Mesendoderm (in vitro differentiated cells): ENCODE data around the gene SUN3.
"Not testable (repeated sequence)": the region's sequence is repeated elsewhere in the genome, so short reads cannot be mapped to it uniquely, and the experiment has no call there.

Experiments
- DNase-seq: peaks from one replicate; pipeline ENCODE4 v3.0.0; 2013
- H2AK5ac ChIP-seq: 2 replicates; pipeline ENCODE4 v1.6.1; 2013; ENCODE audit warnings: low read length, inconsistent platforms
- H2BK120ac ChIP-seq: 2 replicates; pipeline ENCODE4 v1.6.1; 2013; ENCODE audit warnings: low read depth, mild to moderate bottlenecking, low read length, moderate library complexity, mixed read lengths
- H2BK15ac ChIP-seq: replicated peaks from 2 replicates; pipeline ENCODE4 v1.6.1; 2013; ENCODE audit warnings: low read depth, mild to moderate bottlenecking, moderate library complexity
- H2BK5ac ChIP-seq: 2 replicates; pipeline ENCODE4 v1.6.1; 2013; ENCODE audit warnings: low read length, inconsistent platforms
- H3K18ac ChIP-seq: 2 replicates; pipeline ENCODE4 v1.6.1; 2013; ENCODE audit warnings: mild to moderate bottlenecking, low read length, mixed read lengths
- H3K23ac ChIP-seq: one replicate; pipeline ENCODE4 v1.6.1; 2013; ENCODE audit warnings: low read length
- H3K27ac ChIP-seq: 2 replicates; pipeline ENCODE4 v1.5.1; 2013; ENCODE audit warnings: low read depth, mild to moderate bottlenecking, inconsistent platforms, low read length, moderate library complexity
- H3K27me3 ChIP-seq: 2 replicates; pipeline ENCODE4 v1.6.1; 2013; ENCODE audit warnings: low read length, control low read depth, mild to moderate bottlenecking, inconsistent platforms; ENCODE audit not compliant: insufficient read depth, poor library complexity
- H3K36me3 ChIP-seq: 2 replicates; pipeline ENCODE4 v1.6.1; 2013; ENCODE audit warnings: low read length, inconsistent platforms; ENCODE audit not compliant: control insufficient read depth, insufficient read depth
- H3K4ac ChIP-seq: one replicate; pipeline ENCODE4 v1.6.1; 2013; ENCODE audit warnings: low read depth, mild to moderate bottlenecking, low read length, moderate library complexity
- H3K4me1 ChIP-seq: 2 replicates; pipeline ENCODE4 v1.6.1; 2013; ENCODE audit warnings: low read depth, low read length, inconsistent platforms; ENCODE audit not compliant: control insufficient read depth
- H3K4me2 ChIP-seq: 2 replicates; pipeline ENCODE4 v1.6.1; 2013; ENCODE audit warnings: low read length
- H3K4me3 ChIP-seq: 2 replicates; pipeline ENCODE4 v1.5.1; 2013; ENCODE audit warnings: mild to moderate bottlenecking, low read length
- H3K56ac ChIP-seq: one replicate; pipeline ENCODE4 v1.6.1; 2013; ENCODE audit warnings: low read length
- H3K79me1 ChIP-seq: 2 replicates; pipeline ENCODE4 v1.6.1; 2013; ENCODE audit warnings: low read length, inconsistent platforms
- H3K79me2 ChIP-seq: 2 replicates; pipeline ENCODE4 v1.6.1; 2013; ENCODE audit warnings: mild to moderate bottlenecking, low read length; ENCODE audit not compliant: control insufficient read depth, insufficient read depth
- H3K9ac ChIP-seq: 2 replicates; pipeline ENCODE4 v1.6.1; 2013; ENCODE audit warnings: low read length, inconsistent platforms
- H4K5ac ChIP-seq: one replicate; pipeline ENCODE4 v1.6.1; 2013; ENCODE audit warnings: low read length
- H4K8ac ChIP-seq: one replicate; pipeline ENCODE4 v1.6.1; 2013; ENCODE audit warnings: low read depth, mild to moderate bottlenecking, control low read depth, low read length, moderate library complexity
- WGBS: extraction: QIAGEN DNeasy Blood & Tissue Kit; methylation state at CpG from one replicate; pipeline ENCODE4 v1.1.7; 2013; ENCODE audit warnings: low lambda C conversion rate, missing lambda C conversion rate; ENCODE audit not compliant: insufficient coverage; ENCODE audit errors: extremely low coverage; 5-methylcytosine and 5-hydroxymethylcytosine counted together

SUN3 gene

DNA sequence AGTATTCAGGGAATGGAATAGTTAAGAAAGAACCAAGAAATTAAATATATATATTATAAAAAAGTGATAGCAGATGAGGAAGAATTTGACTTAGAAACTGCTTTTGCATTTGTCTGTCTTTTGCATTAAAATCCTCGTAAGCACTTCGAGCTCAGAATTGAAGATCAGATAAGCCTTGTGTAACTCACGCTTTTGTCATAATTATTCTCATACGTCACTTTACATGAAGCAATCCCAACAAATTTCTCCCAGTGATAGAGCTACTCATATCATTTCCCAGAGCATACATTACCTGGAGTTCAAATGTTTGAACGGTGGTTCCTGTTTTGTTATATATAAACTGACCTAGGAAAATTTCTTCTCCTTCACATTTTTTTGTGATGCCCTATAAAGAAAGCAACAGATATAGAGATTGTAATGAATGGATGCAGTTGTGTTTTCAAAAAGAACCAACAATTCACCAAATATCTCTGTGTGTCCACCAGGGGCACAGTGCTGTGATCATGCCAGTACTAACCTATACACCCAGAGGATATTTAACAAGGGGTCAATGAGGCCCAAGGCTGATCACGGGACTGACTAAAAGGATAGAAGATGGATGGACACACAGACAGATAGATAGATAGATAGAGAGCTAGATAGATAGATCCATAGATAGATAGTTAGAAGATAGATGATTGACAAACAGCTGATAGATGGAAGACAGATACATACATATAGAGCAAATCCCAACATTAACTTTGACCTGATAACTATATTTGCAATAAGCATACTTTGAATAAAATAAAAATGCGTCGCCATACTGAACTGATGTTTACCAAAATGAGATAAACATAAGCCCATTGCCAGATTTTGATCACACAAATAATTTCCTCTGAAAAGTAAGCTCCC, 40.2 kb downstream of the SUN3 start:
- DNase-seq: peak; percentile 51
- no peak overlapping the region for H4K5ac ChIP-seq
- H3K79me1 ChIP-seq: no peaks in the 10 kb centered on the region
- H2BK120ac ChIP-seq: no peak overlapping the region
- no peak overlapping the region for H2BK5ac ChIP-seq
- no peak overlapping the region for H3K9ac ChIP-seq
- no peak overlapping the region for H3K23ac ChIP-seq
- no peaks in the 10 kb centered on the region for H3K27me3 ChIP-seq
- no peak overlapping the region for H3K18ac ChIP-seq
- H2AK5ac ChIP-seq: no peak overlapping the region
- H3K36me3 ChIP-seq: no peaks in the 10 kb centered on the region
- H3K27ac ChIP-seq: no peak overlapping the region
- no peak overlapping the region for H3K56ac ChIP-seq
- WGBS: no CpG with 5 or more reads among the region's 8 CpGs
- H2BK15ac ChIP-seq: peak overlapping the region; percentile 74
- no peaks in the 10 kb centered on the region for H3K79me2 ChIP-seq
- no peak overlapping the region for H4K8ac ChIP-seq
- no peak overlapping the region for H3K4me2 ChIP-seq
- no peaks in the 10 kb centered on the region for H3K4me1 ChIP-seq
- H3K4ac ChIP-seq: no peak overlapping the region
- no peak overlapping the region for H3K4me3 ChIP-seq

DNA sequence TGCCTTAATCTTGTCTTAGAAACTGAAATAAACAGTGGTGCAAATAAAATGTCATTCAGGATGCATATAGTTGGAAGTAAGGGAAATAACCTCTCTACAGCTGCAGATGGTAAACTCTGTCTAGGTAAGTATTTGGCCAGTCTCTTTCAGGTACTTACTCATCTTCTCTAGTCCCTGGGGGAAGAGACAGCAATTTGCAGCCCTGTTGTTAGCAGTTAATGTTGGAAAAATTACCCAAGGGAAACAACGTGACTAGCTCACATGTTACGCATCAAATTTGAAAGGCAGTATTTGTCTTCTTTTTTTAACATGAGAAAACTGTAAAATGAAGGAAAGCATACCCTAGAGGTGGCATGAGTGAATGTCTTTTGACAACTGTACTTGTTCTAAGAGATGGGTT, 46.3 kb downstream of the SUN3 start:
- Histone ChIP-seq H3K56ac (no peak overlapping the region), H2BK5ac (no peak overlapping the region), H3K4me2 (no peak overlapping the region), H3K9ac (no peak overlapping the region), H3K79me2 (peaks cover 10% of the 10 kb centered on the region), H4K8ac (no peak overlapping the region), H3K4me3 (no peak overlapping the region), H2BK15ac (no peak overlapping the region), H3K4me1 (peaks cover 3% of the 10 kb centered on the region), H2BK120ac (no peak overlapping the region), H3K23ac (no peak overlapping the region), H3K18ac (no peak overlapping the region), H2AK5ac (no peak overlapping the region), H3K27ac (no peak overlapping the region), H3K27me3 (no peaks in the 10 kb centered on the region), H3K79me1 (peaks cover 7% of the 10 kb centered on the region), H4K5ac (no peak overlapping the region), H3K36me3 (no peaks in the 10 kb centered on the region), H3K4ac (no peak overlapping the region)
- WGBS: no CpG with 5 or more reads among the region's 2 CpGs
- no peak for DNase-seq

DNA sequence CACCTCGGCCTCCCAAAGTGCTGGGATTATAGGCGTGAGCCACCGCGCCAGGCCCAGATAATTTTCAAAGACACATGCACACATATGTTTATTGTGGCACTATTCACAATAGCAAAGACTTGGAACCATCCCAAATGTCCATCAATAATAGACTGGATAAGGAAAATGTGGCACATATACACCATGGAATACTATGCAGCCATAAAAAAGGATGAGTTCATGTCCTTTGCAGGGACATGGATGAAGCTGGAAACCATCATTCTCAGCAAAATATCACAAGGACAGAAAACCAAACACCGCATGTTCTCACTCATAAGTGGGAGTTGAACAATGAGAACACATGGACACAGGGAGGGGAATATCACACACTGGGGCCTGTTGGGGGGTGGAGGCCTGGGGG, 48.3 kb downstream of the SUN3 start:
- not testable (repeated sequence) for H3K23ac ChIP-seq, H2BK15ac ChIP-seq, H2BK120ac ChIP-seq, H3K4me2 ChIP-seq, H3K4me1 ChIP-seq, H3K27ac ChIP-seq, H3K9ac ChIP-seq, H3K18ac ChIP-seq, H3K27me3 ChIP-seq, H2AK5ac ChIP-seq, H3K79me1 ChIP-seq, DNase-seq, H3K36me3 ChIP-seq, H4K8ac ChIP-seq, H4K5ac ChIP-seq, H3K4ac ChIP-seq, H3K4me3 ChIP-seq, H3K79me2 ChIP-seq, H2BK5ac ChIP-seq, H3K56ac ChIP-seq
- WGBS: no CpG with 5 or more reads among the region's 5 CpGs

DNA sequence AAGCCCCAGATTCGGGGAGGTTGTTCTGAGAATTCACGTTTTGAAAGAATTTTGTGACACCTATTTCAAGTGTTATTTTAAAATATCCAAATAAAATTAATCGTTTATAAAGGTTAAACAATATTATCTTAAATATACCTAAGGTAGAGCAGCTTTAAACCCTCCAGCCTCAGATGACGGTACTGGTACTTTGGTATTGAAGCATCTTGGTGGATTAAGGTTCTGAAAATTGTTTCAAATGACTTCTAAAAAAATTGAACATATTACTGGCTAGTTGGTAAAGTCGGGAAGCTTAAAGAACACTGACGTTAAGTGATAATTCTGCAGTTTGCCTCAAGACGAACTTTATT, 49.1 kb downstream of the SUN3 start:
- Histone ChIP-seq H2BK15ac (no peak overlapping the region), H4K8ac (no peak overlapping the region), H3K79me1 (peaks cover 9% of the 10 kb centered on the region), H2AK5ac (no peak overlapping the region), H3K4me1 (peaks cover 3% of the 10 kb centered on the region), H3K9ac (no peak overlapping the region), H3K56ac (peak overlapping the region; percentile 0), H3K27me3 (no peaks in the 10 kb centered on the region), H3K4ac (no peak overlapping the region), H3K4me3 (no peak overlapping the region), H4K5ac (no peak overlapping the region), H3K27ac (no peak overlapping the region), H2BK5ac (no peak overlapping the region), H3K23ac (no peak overlapping the region), H2BK120ac (no peak overlapping the region), H3K36me3 (peaks cover 6% of the 10 kb centered on the region), H3K18ac (no peak overlapping the region), H3K79me2 (peaks cover 10% of the 10 kb centered on the region), H3K4me2 (no peak overlapping the region)
- no peak for DNase-seq
- no CpG with 5 or more reads among the region's 7 CpGs for WGBS

DNA sequence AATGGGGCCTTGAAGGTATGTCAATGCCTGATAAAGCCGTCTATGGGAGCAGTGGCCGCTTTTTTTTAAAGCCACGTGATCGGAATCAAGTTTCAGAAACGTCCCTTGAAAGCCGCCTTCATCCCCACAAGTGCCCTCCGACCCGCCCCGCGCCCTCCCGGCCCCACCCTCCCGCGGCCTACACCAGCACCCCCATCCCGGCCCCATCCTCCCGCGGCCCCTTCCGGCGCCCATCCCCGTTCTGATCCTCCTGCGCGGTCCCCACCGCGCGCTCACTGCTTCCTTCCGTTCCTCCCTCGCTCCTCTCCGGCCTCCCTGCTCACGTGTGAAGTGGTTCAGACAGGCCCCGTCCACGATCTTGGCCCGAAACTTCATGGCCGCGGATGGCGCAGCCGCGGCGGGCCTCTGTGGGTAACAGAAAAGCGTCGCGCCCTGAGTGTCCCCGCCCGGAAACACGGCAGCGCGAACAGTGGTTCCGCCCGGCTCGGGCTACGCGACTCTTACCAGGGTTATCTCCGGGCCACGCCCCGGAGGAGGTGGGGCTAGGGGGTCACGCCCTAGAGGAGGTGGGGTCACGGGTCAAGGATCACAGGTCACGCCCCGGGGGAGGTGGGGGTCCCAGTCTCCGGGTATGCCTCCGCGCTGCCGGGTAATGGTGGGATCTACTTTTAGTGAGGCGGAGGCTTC, 49.6 kb downstream of the SUN3 start, which contains the start of gene HUS1:
Gene HUS1, minus strand, starts transcription at position 471 of the 687 bp plus-strand sequence. Its CDS starts 96 bp downstream, at position 375.
- H3K27ac ChIP-seq: peak within 1 kb of the TSS; percentile 90
- no peak within 1 kb of the TSS for H2BK15ac ChIP-seq
- H2BK5ac ChIP-seq: peak within 1 kb of the TSS; percentile 89
- H3K9ac ChIP-seq: peak within 1 kb of the TSS; percentile 92
- H4K5ac ChIP-seq: no peak within 1 kb of the TSS
- DNase-seq: peak; percentile 98
- H3K79me2 ChIP-seq: peaks cover 10% of the 10 kb centered on the region
- H3K4me2 ChIP-seq: peak within 1 kb of the TSS; percentile 86
- H3K27me3 ChIP-seq: no peaks in the 10 kb centered on the region
- H3K18ac ChIP-seq: peak within 1 kb of the TSS; percentile 89
- no peak within 1 kb of the TSS for H3K4ac ChIP-seq
- peak within 1 kb of the TSS; percentile 67 for H3K23ac ChIP-seq
- H4K8ac ChIP-seq: no peak within 1 kb of the TSS
- H2AK5ac ChIP-seq: no peak within 1 kb of the TSS
- peak within 1 kb of the TSS; percentile 96 for H3K4me3 ChIP-seq
- no peak within 1 kb of the TSS for H2BK120ac ChIP-seq
- H3K4me1 ChIP-seq: peaks cover 3% of the 10 kb centered on the region
- no CpG with 5 or more reads among the region's 62 CpGs for WGBS
- peaks cover 10% of the 10 kb centered on the region for H3K79me1 ChIP-seq
- H3K36me3 ChIP-seq: peaks cover 10% of the 10 kb centered on the region
- peak within 1 kb of the TSS; percentile 98 for H3K56ac ChIP-seq
